GM23338 (cell line): ENCODE measurements around the gene SMTNL1. TPM values are rescaled to one million over a fixed set of nuclear protein-coding genes. Genes with fewer than 3 reads are reported as not detected.

Experiments
- ATAC-seq: fragments of 200-7000 bp; cut with Tn5 transposase; 3 replicates; pipeline ENCODE4 v1.9.1; 2020
- DNase-seq: peaks from one replicate; pipeline ENCODE4 v3.0.0-alpha.2; 2015; ENCODE audit warnings: low spot score
- H2AFZ ChIP-seq: fragments of 200-600 bp; sonication (generic); 2 replicates; pipeline ENCODE4 v1.8.0; 2016; ENCODE audit warnings: antibody characterized with exemption, mild to moderate bottlenecking, moderate library complexity
- H3F3A ChIP-seq: fragments of 200-600 bp; sonication (generic); replicated peaks from 2 replicates; pipeline ENCODE4 v1.8.0; 2017; ENCODE audit warnings: antibody characterized with exemption, mixed run types, low read depth
- H3K27ac ChIP-seq: fragments of 200-600 bp; sonication (generic); 2 replicates; pipeline ENCODE4 v1.6.1; 2016; ENCODE audit warnings: low read depth
- H3K27me3 ChIP-seq: fragments of 200-600 bp; sonication (generic); 2 replicates; pipeline ENCODE4 v1.8.0; 2016; ENCODE audit warnings: mild to moderate bottlenecking, mixed run types, moderate library complexity; ENCODE audit not compliant: insufficient read depth
- H3K36me3 ChIP-seq: fragments of 200-600 bp; sonication (generic); 2 replicates; pipeline ENCODE4 v1.8.0; 2016; ENCODE audit warnings: mild to moderate bottlenecking; ENCODE audit not compliant: insufficient read depth
- H3K4me1 ChIP-seq: fragments of 200-600 bp; sonication (generic); 2 replicates; pipeline ENCODE4 v1.8.0; 2016; ENCODE audit warnings: mild to moderate bottlenecking, moderate library complexity; ENCODE audit not compliant: insufficient read depth
- H3K4me2 ChIP-seq: fragments of 200-600 bp; sonication (generic); 2 replicates; pipeline ENCODE4 v1.7.1; 2017; ENCODE audit warnings: mixed run types
- H3K4me3 ChIP-seq: fragments of 200-600 bp; sonication (generic); 2 replicates; pipeline ENCODE4 v1.6.1; 2016; ENCODE audit warnings: mixed run types
- H3K79me2 ChIP-seq: fragments of 200-600 bp; sonication (generic); replicated peaks from 2 replicates; pipeline ENCODE4 v1.8.0; 2017; ENCODE audit warnings: mild to moderate bottlenecking; ENCODE audit not compliant: insufficient read depth
- H3K9me2 ChIP-seq: fragments of 200-600 bp; sonication (generic); 2 replicates; pipeline ENCODE4 v1.8.0; 2017; ENCODE audit not compliant: insufficient read depth
- H4K20me1 ChIP-seq: fragments of 200-600 bp; sonication (generic); replicated peaks from 2 replicates; pipeline ENCODE4 v1.8.0; 2017; ENCODE audit warnings: mild to moderate bottlenecking; ENCODE audit not compliant: insufficient read depth
- H3K27ac Mint-ChIP-seq: 2 replicates; pipeline ENCODE4 v1.8.0; 2020; ENCODE audit warnings: inconsistent platforms, mild to moderate bottlenecking, moderate library complexity, mixed read lengths
- H3K27me3 Mint-ChIP-seq: 3 replicates; pipeline ENCODE4 v1.8.0; 2022; ENCODE audit warnings: low read depth, mild to moderate bottlenecking, moderate library complexity, mixed read lengths, inconsistent platforms; ENCODE audit not compliant: insufficient read depth, poor library complexity
- H3K36me3 Mint-ChIP-seq: 3 replicates; pipeline ENCODE4 v1.8.0; 2021; ENCODE audit warnings: low read depth, mild to moderate bottlenecking, inconsistent platforms, moderate library complexity, mixed read lengths
- H3K4me1 Mint-ChIP-seq: 3 replicates; pipeline ENCODE4 v1.8.0; 2020; ENCODE audit warnings: mild to moderate bottlenecking, inconsistent platforms, mixed read lengths
- H3K4me3 Mint-ChIP-seq: 3 replicates; pipeline ENCODE4 v1.8.0; 2021; ENCODE audit warnings: moderate library complexity, mild to moderate bottlenecking, inconsistent platforms, mixed read lengths
- H3K9me3 Mint-ChIP-seq: 3 replicates; pipeline ENCODE4 v1.8.0; 2020; ENCODE audit warnings: moderate library complexity, mild to moderate bottlenecking, inconsistent platforms, mixed read lengths
- CREB1 ChIP-seq: fragments of 250-450 bp; sonication (Bioruptor Pico); IDR thresholded peaks from 2 replicates; pipeline ENCODE4 v1.5.0; 2020; ENCODE audit warnings: low read depth, mild to moderate bottlenecking, moderate library complexity
- EZH2phosphoT487 ChIP-seq: fragments of 200-600 bp; sonication (generic); IDR thresholded peaks from one replicate; pipeline ENCODE4 v1.8.1; 2018; ENCODE audit warnings: antibody characterized with exemption; ENCODE audit not compliant: unreplicated experiment
- POLR2AphosphoS5 ChIP-seq: IDR thresholded peaks from 2 replicates; pipeline ENCODE4 v1.6.1; 2016; ENCODE audit warnings: antibody characterized with exemption, low read depth
- STAT1 ChIP-seq: IDR thresholded peaks from one replicate; pipeline ENCODE4 v1.6.1; 2016; ENCODE audit warnings: antibody characterized with exemption; ENCODE audit not compliant: unreplicated experiment
- polyA plus RNA-seq: library from polyadenylated mRNA; unstranded; fragments of >200 nt; fragmentation: Nextera tagmentation; extraction: Ambion mirVana; gene quantifications from 2 replicates; pipeline ENCODE4 v1.2.1, GENCODE V29; 2016
- total RNA-seq: library from RNA; depleted of rRNA; stranded (reverse); fragments of >200 nt; shearing (Covaris generic); gene quantifications from 2 replicates; pipeline ENCODE4 v1.2.3, GENCODE V29; 2014
- TF ChIP-seq, protein P1 (sequence below): IDR thresholded peaks from 2 replicates; pipeline ENCODE4 v1.6.1; 2016; ENCODE audit warnings: antibody characterized with exemption
- TF ChIP-seq, protein P2 (sequence below): IDR thresholded peaks from one replicate; pipeline ENCODE4 v1.6.1; 2018; ENCODE audit warnings: antibody characterized with exemption; ENCODE audit not compliant: unreplicated experiment
- TF ChIP-seq, protein P3 (sequence below), 2 experiments: fragments of 200-600 bp in 1 of 2; sonication (generic) in 1 of 2; conservative IDR thresholded peaks; 2 replicates each; pipeline versions ENCODE4 v1.5.1 to v1.6.1; 2016 to 2017; ENCODE audit warnings: antibody characterized with exemption in 2 of 2, low read depth in 2 of 2, mild to moderate bottlenecking in 2 of 2, moderate library complexity in 1 of 2

SMTNL1 gene
- total and polyA plus RNA-seq, 2 experiments from 2014 or later: 0.31 to 0.70 TPM

DNA sequence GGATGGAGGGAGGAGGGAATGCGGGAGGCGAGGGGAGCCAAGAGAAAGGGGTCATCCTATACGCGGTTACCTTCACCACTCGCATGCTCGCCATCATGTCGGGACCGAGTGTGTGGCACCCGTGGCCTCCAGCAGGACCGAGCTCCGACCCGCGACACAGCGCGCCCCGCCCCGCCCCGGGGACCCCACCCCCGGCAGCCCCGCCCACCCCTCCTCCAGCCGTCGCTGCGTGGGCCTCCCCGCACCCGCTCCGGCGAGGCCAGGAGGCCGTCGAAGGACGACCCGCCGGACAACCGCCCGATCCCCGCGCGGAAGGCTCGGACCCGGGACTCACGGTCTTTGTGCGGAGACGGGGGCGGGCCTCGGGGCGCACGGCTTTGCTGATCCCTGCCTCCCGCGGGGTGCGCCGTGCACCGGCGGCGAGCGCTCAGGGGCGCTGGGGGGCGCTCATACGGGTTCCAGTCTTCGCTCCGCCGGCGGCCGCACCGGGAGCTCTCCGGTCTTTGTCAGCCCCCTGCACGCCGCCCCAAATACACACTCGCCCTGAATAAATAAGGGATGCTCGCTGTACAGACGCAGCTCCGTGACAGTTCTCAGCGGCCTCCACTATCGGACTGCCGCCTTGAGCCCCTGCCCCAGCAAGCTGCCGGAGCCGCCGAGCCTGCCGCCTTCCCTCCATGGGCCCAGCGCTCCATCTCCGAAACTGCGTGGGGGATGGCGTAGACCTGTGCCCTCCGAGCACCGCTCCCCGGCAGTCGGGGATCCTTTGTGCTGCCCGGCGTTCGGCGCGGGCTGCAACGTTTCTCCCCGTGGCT, 30.3 kb downstream of the SMTNL1 start, which contains the start of gene UBE2L6:
Gene UBE2L6 (minus strand): TSS at position 158 of the 815 bp plus-strand sequence. CDS start 61 bp downstream, at position 97.
- Histone ChIP-seq H3K4me1 (peaks cover 23% of the 10 kb centered on the region), H3F3A (peaks cover 16% of the 10 kb centered on the region), H3K79me2 (peaks cover 20% of the 10 kb centered on the region), H3K27me3 (no peaks in the 10 kb centered on the region), H3K9me2 (no peaks in the 10 kb centered on the region), H3K4me2 (peak within 1 kb of the TSS; percentile 97), H3K36me3 (no peaks in the 10 kb centered on the region), H3K27ac (peak within 1 kb of the TSS; percentile 89), H2AFZ (peak within 1 kb of the TSS; percentile 94), H3K4me3 (peak within 1 kb of the TSS; percentile 96), H4K20me1 (no peaks in the 10 kb centered on the region)
- H3K4me1 Mint-ChIP-seq: peaks cover 31% of the 10 kb centered on the region
- no peaks in the 10 kb centered on the region for H3K9me3 Mint-ChIP-seq
- TF ChIP-seq POLR2AphosphoS5: peak; percentile 58
- TF ChIP-seq, protein P1, sequence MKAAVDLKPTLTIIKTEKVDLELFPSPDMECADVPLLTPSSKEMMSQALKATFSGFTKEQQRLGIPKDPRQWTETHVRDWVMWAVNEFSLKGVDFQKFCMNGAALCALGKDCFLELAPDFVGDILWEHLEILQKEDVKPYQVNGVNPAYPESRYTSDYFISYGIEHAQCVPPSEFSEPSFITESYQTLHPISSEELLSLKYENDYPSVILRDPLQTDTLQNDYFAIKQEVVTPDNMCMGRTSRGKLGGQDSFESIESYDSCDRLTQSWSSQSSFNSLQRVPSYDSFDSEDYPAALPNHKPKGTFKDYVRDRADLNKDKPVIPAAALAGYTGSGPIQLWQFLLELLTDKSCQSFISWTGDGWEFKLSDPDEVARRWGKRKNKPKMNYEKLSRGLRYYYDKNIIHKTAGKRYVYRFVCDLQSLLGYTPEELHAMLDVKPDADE: 0 out of 2 replicates have a peak, but pooled peaks have one; percentile 30
- TF ChIP-seq, protein P2, sequence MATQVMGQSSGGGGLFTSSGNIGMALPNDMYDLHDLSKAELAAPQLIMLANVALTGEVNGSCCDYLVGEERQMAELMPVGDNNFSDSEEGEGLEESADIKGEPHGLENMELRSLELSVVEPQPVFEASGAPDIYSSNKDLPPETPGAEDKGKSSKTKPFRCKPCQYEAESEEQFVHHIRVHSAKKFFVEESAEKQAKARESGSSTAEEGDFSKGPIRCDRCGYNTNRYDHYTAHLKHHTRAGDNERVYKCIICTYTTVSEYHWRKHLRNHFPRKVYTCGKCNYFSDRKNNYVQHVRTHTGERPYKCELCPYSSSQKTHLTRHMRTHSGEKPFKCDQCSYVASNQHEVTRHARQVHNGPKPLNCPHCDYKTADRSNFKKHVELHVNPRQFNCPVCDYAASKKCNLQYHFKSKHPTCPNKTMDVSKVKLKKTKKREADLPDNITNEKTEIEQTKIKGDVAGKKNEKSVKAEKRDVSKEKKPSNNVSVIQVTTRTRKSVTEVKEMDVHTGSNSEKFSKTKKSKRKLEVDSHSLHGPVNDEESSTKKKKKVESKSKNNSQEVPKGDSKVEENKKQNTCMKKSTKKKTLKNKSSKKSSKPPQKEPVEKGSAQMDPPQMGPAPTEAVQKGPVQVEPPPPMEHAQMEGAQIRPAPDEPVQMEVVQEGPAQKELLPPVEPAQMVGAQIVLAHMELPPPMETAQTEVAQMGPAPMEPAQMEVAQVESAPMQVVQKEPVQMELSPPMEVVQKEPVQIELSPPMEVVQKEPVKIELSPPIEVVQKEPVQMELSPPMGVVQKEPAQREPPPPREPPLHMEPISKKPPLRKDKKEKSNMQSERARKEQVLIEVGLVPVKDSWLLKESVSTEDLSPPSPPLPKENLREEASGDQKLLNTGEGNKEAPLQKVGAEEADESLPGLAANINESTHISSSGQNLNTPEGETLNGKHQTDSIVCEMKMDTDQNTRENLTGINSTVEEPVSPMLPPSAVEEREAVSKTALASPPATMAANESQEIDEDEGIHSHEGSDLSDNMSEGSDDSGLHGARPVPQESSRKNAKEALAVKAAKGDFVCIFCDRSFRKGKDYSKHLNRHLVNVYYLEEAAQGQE: no peak
- no peak for TF ChIP-seq EZH2phosphoT487
- 0 out of 2 replicates have a peak, but pooled peaks have one; percentile 3 for TF ChIP-seq CREB1 (CRISPR knock-in tag)
- TF ChIP-seq, protein P3, sequence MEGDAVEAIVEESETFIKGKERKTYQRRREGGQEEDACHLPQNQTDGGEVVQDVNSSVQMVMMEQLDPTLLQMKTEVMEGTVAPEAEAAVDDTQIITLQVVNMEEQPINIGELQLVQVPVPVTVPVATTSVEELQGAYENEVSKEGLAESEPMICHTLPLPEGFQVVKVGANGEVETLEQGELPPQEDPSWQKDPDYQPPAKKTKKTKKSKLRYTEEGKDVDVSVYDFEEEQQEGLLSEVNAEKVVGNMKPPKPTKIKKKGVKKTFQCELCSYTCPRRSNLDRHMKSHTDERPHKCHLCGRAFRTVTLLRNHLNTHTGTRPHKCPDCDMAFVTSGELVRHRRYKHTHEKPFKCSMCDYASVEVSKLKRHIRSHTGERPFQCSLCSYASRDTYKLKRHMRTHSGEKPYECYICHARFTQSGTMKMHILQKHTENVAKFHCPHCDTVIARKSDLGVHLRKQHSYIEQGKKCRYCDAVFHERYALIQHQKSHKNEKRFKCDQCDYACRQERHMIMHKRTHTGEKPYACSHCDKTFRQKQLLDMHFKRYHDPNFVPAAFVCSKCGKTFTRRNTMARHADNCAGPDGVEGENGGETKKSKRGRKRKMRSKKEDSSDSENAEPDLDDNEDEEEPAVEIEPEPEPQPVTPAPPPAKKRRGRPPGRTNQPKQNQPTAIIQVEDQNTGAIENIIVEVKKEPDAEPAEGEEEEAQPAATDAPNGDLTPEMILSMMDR (conservative IDR thresholded peaks at IDR 0.05; ENCODE audit: low read depth in 2 of 2): peak; percentile 57 to 96; a peak in 2 of 4 replicates
- TF ChIP-seq STAT1: no peak
- H3K4me3 Mint-ChIP-seq: peak within 1 kb of the TSS; percentile 94
- H3K27ac Mint-ChIP-seq: peak within 1 kb of the TSS; percentile 93
- peaks cover 10% of the 10 kb centered on the region for H3K27me3 Mint-ChIP-seq
- ATAC-seq (peak; percentile 87), DNase-seq (peak; percentile 74)
- no peaks in the 10 kb centered on the region; the same call in 2 of the 3 replicates for H3K36me3 Mint-ChIP-seq
